Measurements from ENCODE around the gene TEX50.

Gene TEX50

DNA sequence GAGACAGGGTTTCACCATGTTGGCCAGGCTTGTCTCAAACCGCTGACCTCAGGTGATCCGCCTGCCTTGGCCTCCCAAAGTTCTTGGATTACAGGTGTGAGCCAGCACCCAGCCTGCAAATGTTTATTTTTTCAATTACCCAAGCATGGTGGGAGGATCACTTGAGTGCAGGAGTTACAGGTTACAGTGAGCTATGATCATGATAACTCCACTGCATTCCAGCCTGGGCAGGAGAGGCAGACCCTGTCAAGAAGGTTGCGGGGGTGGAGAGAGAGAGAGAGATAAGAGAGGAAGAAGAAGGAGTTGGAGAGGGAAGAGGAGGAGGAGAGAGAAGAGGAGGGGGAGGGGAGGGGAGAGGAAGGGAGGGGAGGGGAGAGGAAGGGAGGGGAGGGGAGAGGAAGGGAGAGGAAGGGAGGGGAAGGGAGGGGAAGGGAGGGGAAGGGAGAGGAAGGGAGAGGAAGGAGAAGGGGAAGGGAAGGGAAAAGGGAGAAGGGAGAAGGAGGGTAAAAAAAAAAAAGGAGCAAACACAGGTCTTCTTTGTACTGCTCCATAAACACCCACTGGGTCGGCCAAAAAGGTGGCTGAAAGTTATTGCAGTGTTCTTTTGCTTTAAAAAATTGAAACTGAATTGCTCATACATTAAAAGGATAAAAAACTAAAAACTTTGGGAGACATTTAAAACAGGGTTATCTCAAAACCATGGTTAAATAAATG lies 26.5 kb upstream of the TEX50 start:
- TF ChIP-seq TAF1 (IDR thresholded peaks at IDR 0.05; ENCODE audit: low read depth) (no peak), TCF12 (IDR thresholded peaks at IDR 0.05; ENCODE audit: low read depth) (no peak), FOXM1 (IDR thresholded peaks at IDR 0.05; ENCODE audit: borderline replicate concordance, low read depth) (no peak), RAD21 (IDR thresholded peaks at IDR 0.05; ENCODE audit: low read depth) (no peak), EGR1 (IDR thresholded peaks at IDR 0.05) (no peak), CEBPB (IDR thresholded peaks at IDR 0.05) (no peak), TEAD4 (IDR thresholded peaks at IDR 0.05) (no peak), NFIC (IDR thresholded peaks at IDR 0.05) (no peak), ZBTB7A (IDR thresholded peaks at IDR 0.05; ENCODE audit: low read depth) (no peak), EP300 (IDR thresholded peaks at IDR 0.05; ENCODE audit: borderline replicate concordance) (no peak), CREB1 (IDR thresholded peaks at IDR 0.05; ENCODE audit: low read depth) (no peak), YY1 (IDR thresholded peaks at IDR 0.05; ENCODE audit: low read depth) (no peak)
- TF ChIP-seq, protein P1, sequence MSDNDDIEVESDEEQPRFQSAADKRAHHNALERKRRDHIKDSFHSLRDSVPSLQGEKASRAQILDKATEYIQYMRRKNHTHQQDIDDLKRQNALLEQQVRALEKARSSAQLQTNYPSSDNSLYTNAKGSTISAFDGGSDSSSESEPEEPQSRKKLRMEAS (IDR thresholded peaks at IDR 0.05), result no peak
- TF ChIP-seq, protein P2, sequence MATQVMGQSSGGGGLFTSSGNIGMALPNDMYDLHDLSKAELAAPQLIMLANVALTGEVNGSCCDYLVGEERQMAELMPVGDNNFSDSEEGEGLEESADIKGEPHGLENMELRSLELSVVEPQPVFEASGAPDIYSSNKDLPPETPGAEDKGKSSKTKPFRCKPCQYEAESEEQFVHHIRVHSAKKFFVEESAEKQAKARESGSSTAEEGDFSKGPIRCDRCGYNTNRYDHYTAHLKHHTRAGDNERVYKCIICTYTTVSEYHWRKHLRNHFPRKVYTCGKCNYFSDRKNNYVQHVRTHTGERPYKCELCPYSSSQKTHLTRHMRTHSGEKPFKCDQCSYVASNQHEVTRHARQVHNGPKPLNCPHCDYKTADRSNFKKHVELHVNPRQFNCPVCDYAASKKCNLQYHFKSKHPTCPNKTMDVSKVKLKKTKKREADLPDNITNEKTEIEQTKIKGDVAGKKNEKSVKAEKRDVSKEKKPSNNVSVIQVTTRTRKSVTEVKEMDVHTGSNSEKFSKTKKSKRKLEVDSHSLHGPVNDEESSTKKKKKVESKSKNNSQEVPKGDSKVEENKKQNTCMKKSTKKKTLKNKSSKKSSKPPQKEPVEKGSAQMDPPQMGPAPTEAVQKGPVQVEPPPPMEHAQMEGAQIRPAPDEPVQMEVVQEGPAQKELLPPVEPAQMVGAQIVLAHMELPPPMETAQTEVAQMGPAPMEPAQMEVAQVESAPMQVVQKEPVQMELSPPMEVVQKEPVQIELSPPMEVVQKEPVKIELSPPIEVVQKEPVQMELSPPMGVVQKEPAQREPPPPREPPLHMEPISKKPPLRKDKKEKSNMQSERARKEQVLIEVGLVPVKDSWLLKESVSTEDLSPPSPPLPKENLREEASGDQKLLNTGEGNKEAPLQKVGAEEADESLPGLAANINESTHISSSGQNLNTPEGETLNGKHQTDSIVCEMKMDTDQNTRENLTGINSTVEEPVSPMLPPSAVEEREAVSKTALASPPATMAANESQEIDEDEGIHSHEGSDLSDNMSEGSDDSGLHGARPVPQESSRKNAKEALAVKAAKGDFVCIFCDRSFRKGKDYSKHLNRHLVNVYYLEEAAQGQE (IDR thresholded peaks at IDR 0.05; ENCODE audit: low read depth), result no peak
- TF ChIP-seq, protein P3, sequence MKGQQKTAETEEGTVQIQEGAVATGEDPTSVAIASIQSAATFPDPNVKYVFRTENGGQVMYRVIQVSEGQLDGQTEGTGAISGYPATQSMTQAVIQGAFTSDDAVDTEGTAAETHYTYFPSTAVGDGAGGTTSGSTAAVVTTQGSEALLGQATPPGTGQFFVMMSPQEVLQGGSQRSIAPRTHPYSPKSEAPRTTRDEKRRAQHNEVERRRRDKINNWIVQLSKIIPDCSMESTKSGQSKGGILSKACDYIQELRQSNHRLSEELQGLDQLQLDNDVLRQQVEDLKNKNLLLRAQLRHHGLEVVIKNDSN (IDR thresholded peaks at IDR 0.05), result no peak

DNA sequence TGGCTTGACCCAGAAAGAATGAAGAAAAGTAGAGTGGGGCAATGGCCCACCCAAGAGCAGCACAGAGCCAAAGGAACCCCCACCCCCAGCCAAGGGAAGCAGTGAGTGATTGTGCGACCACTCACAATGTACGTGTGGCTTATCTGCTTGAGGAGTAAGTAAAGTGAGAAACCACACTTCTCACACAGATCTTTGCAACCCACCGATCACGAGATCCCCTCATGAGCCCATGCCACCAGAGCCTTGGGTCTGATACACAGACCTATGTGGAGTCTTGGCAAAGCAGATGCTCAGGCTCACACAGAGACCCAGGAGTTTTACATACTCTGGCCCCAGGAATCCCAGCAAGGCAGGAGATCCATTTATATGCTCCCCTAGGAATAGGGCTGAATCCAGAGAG lies 18.3 kb upstream of the TEX50 start:
- TF ChIP-seq TEAD4 (IDR thresholded peaks at IDR 0.05) (no peak), RAD21 (IDR thresholded peaks at IDR 0.05; ENCODE audit: low read depth) (no peak), NFIC (IDR thresholded peaks at IDR 0.05) (no peak), TCF12 (IDR thresholded peaks at IDR 0.05; ENCODE audit: low read depth) (no peak), EGR1 (IDR thresholded peaks at IDR 0.05) (no peak), CEBPB (IDR thresholded peaks at IDR 0.05) (no peak), TAF1 (IDR thresholded peaks at IDR 0.05; ENCODE audit: low read depth) (no peak), EP300 (IDR thresholded peaks at IDR 0.05; ENCODE audit: borderline replicate concordance) (no peak), YY1 (IDR thresholded peaks at IDR 0.05; ENCODE audit: low read depth) (no peak), ZBTB7A (IDR thresholded peaks at IDR 0.05; ENCODE audit: low read depth) (no peak), CREB1 (IDR thresholded peaks at IDR 0.05; ENCODE audit: low read depth) (no peak), FOXM1 (IDR thresholded peaks at IDR 0.05; ENCODE audit: borderline replicate concordance, low read depth) (no peak)
- TF ChIP-seq, protein P2 (IDR thresholded peaks at IDR 0.05; ENCODE audit: low read depth), result no peak
- TF ChIP-seq, protein P1 (IDR thresholded peaks at IDR 0.05), result no peak
- TF ChIP-seq, protein P3 (IDR thresholded peaks at IDR 0.05), result no peak

DNA sequence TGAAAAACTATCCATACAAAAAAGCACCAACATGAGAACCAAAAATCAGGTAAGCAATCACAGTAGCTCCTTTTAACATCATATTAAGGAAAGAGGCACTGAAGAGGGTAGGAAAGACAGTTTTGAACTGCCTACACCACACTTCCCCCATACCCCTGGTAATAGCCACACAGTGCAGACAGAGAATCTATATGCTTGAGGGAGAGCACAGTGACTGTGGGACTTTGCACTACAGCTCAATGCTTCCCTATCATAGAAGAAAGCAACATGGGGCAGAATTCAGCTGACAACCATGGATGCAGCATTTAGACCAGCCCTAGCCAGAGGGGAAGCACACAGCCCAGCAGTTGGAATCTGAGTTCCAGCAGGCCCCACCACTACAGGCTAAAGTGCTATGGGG lies 7.9 kb upstream of the TEX50 start:
- TF ChIP-seq, protein P1 (IDR thresholded peaks at IDR 0.05), result no peak
- no peak for TF ChIP-seq TEAD4 (IDR thresholded peaks at IDR 0.05)
- TF ChIP-seq TCF12 (IDR thresholded peaks at IDR 0.05; ENCODE audit: low read depth), result no peak
- no peak for TF ChIP-seq CEBPB (IDR thresholded peaks at IDR 0.05)
- TF ChIP-seq TAF1 (IDR thresholded peaks at IDR 0.05; ENCODE audit: low read depth), result no peak
- no peak for TF ChIP-seq EP300 (IDR thresholded peaks at IDR 0.05; ENCODE audit: borderline replicate concordance)
- TF ChIP-seq RAD21 (IDR thresholded peaks at IDR 0.05; ENCODE audit: low read depth), result no peak
- no peak for TF ChIP-seq CREB1 (IDR thresholded peaks at IDR 0.05; ENCODE audit: low read depth)
- TF ChIP-seq, protein P3 (IDR thresholded peaks at IDR 0.05), result no peak

DNA sequence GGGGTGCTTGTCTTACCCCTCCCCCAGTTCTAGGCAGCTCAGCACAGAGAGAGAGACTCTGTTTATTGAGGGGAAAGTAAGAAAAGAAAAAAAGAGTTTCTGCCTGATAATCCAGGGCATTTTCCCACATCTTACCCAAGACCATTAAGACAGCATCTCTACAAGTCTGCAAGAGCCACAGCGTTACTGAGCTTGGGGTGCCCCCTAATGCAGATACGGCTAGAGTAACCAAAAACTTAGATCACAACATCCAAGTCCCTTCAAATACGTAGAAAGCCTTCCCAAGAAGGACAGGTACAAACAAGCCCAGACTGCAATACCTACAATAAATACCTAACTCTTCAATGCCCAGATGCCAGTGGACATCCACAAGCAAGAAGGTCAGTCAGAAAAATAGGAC lies 6.2 kb upstream of the TEX50 start:
- TF ChIP-seq RAD21 (IDR thresholded peaks at IDR 0.05; ENCODE audit: low read depth) (0 out of 2 replicates have a peak, but pooled peaks have one; percentile 5), CEBPB (IDR thresholded peaks at IDR 0.05) (no peak)

Measured in Ishikawa (cell line).